ENCODE results near the gene SEPTIN10.
"Not testable (repeated sequence)": the region's sequence is repeated elsewhere in the genome, so short reads cannot be mapped to it uniquely, and the experiment has no call there.

The SEPTIN10 gene

GRCh38 chr2:109613922-109614714, at the start of gene SEPTIN10, which contains the start of gene SOWAHC:
Gene SEPTIN10 (minus strand): TSS chr2:109613966. CDS start chr2:109613827, 139 bp downstream.
Gene SOWAHC (plus strand): TSS chr2:109614364. CDS start chr2:109614490, 126 bp downstream.
- peak; percentile 85 for DNase-seq

DNA sequence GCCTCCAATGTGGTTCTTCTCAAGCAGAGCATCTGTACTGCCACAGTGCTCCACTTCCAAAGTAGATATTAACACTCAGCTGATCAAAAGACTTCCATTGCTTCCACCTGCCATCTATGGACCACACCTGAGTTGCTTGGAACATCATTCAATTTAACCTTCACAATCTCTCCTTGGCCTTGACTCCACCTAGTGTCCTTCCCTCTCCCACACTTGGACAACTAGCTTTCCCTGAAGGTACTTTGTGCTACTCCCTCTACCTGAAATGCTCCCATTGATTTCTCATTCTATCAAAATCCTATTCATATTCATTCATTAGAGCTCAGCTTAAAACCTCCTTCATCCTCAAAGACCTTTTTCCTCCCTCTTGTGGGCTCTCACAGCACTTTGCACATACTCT, 49.1 kb upstream of the SEPTIN10 start:
- no peak for DNase-seq

GRCh38 chr2:109660046-109660860, 46.5 kb upstream of the SEPTIN10 start:
- DNase-seq: no peak

GRCh38 chr2:109659396-109660045, 45.8 kb upstream of the SEPTIN10 start:
- DNase-seq: no peak

GRCh38 chr2:109655287-109655686, 41.5 kb upstream of the SEPTIN10 start:
- no peak for DNase-seq

DNA sequence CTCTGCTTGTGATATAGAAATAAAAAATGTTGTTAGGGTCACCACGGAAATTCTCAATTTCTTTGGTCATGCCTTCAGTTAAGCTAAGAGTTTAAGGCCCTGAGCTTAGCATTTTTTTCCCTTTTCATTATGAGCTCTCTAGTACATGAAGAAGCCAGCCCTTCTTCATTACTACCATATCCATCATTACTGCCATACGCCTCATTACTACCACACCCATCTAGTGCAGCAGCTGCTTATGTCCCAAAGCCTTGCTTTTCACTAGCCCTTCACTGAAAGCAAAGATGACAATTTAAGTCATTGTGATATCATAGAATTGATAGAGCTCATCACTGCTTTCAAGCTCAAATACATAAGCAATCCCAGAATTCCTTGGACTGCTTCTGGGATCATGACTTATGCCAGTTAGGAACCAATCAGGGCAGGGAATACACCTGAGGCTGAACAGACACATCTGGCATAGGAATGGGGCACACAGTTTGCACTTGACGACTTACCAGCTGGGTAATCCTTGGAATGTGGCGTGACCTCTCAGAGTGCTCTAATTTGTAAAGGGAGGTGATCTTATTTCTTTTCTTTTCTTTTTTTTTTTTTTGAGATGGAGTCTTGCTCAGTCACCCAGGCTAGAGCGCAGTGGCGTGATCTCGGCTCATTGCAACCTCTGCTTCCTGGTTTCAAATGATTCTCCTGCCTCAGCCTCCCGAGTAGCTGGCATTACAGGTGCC, 40.7 kb upstream of the SEPTIN10 start:
- DNase-seq: no peak

- no peak for DNase-seq
These were observed 36.2 kb upstream of the SEPTIN10 start for GRCh38 chr2:109649736-109650695.

GRCh38 chr2:109648041-109648527, 34.3 kb upstream of the SEPTIN10 start:
- DNase-seq: no peak

DNA sequence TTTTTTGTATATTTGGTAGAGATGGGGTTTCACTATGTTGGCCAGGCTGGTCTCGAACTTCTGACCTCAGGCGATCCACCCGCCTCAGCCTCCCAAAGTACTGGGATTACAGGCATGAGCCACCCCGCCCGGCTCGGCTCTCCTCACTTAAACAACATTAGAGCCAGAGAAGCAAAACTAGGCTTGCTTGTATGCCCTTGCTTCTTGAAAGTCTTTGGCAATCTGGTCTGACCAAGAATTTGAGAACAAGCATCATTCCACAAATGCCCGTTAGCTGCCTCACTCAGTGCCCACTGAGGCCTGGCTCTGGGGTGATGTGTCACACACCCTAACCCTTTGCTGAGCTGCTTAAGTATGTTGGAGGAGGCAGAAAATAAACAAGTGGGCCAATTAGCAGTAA, 33.9 kb upstream of the SEPTIN10 start:
- no peak for DNase-seq

DNA sequence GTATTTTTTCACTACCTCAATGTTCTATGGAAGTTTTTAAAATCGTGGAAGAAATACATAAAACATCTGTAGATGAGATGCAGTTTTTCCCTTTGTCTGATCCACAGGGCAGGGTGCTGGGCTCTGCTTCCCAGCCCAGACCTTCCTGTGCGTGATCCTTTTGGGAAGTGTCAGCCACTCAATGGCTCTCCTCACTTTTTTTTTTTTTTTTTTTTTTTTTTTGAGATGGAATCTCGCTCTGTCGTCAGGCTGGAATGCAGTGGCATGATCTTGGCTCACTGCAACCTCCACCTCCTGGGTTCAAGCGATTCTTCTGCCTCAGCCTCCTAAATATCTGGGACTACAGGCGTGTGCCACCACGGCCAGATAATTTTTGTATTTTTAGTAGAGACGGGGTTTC, 33.2 kb upstream of the SEPTIN10 start:
- DNase-seq: no peak

DNA sequence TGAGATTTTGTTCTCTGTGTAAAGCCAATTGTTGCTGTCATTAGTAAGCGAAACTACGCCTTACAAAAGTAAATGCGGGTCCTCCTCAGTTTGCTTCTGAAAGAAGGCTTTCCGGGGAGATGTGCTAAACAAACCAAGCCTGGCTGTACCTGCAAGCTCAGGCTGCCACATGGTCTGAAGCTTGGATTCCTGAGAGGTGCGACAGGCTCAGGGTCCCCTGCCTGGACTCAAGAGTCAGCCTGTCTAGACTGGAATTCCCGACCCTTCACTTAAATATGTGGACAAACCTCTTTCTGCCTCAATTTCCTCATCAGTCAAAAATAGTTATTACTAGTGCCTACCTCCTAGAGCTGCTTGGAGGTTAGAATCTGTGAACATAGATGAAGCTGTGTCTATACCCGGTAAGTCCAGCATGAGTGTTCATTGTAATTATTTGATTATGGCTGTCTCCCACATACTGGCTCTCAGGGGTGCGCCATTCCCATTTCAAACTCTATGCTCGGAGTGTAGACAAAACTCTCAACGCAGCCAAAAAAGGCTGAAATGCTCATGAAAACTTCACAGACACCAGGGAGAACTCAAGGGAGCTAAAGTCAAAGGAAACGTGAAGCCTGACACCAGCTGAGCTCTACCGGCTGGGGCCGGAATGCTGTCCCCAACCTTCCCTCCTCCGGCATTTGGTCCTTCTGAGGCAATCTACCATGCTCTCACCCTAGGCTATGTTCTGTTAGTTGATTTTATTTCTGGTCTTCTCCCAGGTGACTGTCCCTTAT, 31.8 kb upstream of the SEPTIN10 start:
- DNase-seq: no peak

DNA sequence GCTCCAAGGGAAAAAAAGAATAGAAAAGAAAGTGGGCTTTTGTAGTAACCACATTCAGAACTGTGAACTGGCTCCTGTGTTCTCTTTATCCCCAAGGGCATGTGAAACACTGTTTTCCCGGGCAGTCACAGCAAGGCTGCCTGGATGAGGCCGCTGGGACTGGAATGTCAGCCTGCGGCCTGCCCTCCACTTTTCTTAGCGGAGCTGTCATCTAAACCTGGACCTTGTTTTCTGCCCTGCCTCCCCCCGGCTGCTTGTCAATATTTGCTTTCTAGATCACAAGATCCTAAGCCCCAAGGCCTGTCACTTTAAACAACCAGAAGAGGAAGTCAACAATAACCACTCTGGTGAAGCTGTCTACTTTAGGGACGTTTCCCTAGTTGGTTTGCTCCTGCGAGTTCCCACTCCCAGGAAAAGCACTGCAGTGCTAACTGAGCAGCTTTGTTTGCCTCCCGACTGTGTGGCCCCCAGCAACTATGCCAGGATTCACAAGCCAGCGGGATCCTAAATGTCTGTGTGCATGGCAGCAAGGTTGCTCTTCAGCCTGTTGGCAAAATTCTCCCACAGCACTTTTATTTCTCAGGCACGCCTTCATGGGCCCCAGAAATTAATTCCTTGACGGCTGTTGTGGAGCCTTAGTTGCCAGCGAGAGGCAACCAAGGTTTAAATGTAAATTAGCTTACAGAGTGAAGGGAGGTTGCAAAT, 31.0 kb upstream of the SEPTIN10 start:
- no peak for DNase-seq

DNA sequence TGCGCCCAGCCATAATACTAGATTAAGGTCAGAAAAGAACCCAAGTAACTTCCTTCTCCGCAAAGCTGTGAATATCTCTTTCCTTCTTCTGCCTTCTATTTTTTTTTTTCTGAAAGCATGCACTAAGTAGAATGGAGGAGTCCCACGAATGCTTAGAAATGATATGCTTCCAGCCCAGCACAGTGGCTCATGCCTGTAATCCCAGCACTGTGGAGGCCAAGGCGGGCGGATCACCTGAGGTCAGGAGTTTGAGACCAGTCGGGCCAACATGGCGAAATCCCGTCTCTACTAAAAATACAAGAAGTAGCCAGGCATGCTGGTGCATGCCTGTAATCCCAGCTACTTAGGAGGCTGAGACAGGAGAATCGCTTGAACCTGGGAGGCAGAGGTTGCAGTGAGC, 26.2 kb upstream of the SEPTIN10 start:
- not testable (repeated sequence) for DNase-seq

DNA sequence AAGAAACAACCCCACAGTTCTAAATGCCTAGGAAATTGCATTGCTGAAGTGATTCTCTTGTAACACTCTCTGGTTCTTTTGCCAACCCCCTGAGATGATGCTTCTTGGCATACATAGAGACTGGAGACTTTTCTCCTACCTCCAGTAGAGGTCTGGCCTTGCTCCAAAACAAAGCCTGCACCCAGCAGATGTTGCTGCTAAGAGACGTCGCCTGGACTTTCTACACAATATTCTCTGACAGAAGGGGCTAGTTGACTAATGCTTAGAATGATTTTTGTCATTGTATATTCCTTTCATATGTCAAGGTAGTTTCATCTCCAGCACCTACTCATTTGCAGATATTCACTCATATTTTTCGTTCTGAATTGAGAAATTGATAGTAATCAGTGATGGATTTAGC, 25.0 kb upstream of the SEPTIN10 start:
- no peak for DNase-seq

- no peak for DNase-seq
These were observed 24.2 kb upstream of the SEPTIN10 start for GRCh38 chr2:109637749-109638570.

- DNase-seq: no peak
These were observed 22.6 kb upstream of the SEPTIN10 start for GRCh38 chr2:109636317-109636716.

DNA sequence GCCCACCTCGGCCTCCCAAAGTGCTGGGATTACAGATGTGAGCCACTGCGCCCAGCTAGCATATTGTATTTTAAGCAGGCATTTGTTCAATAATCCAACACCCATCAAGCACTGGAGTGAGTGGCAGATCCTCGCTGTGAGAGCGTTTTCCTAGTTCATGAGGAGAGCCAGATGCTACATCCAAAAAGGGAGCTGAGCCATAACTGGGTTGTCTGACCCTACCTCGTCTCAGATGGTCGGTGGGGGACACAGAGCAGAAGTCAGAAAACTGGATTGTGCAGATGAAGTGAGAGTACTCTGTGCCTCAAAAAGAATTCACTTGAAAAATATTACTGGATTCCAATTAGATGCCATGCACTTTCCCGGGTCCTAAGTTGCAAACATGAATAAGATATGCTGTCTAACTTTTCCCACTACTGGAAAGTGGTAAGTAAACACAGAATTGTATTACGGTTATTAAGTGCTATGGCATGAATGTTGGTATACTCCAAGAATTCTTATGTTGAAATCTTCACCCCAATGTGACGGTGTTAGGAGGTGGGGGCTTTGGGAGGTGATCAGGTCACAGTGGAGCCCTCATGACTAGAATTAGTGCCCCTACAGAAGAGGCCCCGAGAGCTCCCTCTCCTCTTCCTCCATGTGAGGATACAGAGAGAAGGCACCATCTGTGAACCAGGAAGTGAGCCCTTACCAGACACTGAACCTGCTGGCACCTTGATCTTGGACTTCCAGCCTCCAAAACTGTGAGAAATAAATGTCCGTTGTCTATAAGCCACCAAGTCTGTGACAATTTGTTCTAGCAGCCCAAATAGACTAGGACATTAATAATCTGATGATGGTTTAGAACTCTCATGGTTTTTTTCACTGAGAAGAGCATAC, 21.9 kb upstream of the SEPTIN10 start:
- DNase-seq: no peak
